SKM-1 treated with dmso at 0.1 percent for 144 hours (cell line): ENCODE data around the gene SLC22A12.

Experiments used
- DNase-seq: peaks from one replicate; lab custom pipeline; 2025; ENCODE audit not compliant: unreplicated experiment; lab: John Stamatoyannopoulos, UW

Gene SLC22A12

GRCh38 chr11:64562723-64563351 lies 28.2 kb upstream of the SLC22A12 start:
- no peak for DNase-seq

- DNase-seq = no peak
These were observed 27.1 kb upstream of the SLC22A12 start for GRCh38 chr11:64563966-64564365.

- DNase-seq = no peak
These were observed 26.6 kb upstream of the SLC22A12 start for GRCh38 chr11:64564419-64564818.

- no peak for DNase-seq
These were observed 25.8 kb upstream of the SLC22A12 start for GRCh38 chr11:64564947-64565889.

GRCh38 chr11:64566042-64566914 lies 24.7 kb upstream of the SLC22A12 start:
- no peak for DNase-seq

GRCh38 chr11:64566915-64567891 lies 23.8 kb upstream of the SLC22A12 start:
- DNase-seq = no peak

- DNase-seq = no peak
These were observed 22.9 kb upstream of the SLC22A12 start for GRCh38 chr11:64568041-64568571.

- DNase-seq = no peak
These were observed 22.4 kb upstream of the SLC22A12 start for GRCh38 chr11:64568584-64569140.

- no peak for DNase-seq
These were observed 21.6 kb upstream of the SLC22A12 start for GRCh38 chr11:64569300-64569970.

- DNase-seq = no peak
These were observed 20.7 kb upstream of the SLC22A12 start for GRCh38 chr11:64570341-64570740.

GRCh38 chr11:64571050-64571409 lies 20.0 kb upstream of the SLC22A12 start:
- DNase-seq = no peak

GRCh38 chr11:64571410-64572091 lies 19.5 kb upstream of the SLC22A12 start:
- DNase-seq = no peak

- no peak for DNase-seq
These were observed 18.9 kb upstream of the SLC22A12 start for GRCh38 chr11:64572143-64572542.

GRCh38 chr11:64577202-64577601 lies 13.8 kb upstream of the SLC22A12 start:
- no peak for DNase-seq

- no peak for DNase-seq
These were observed 10.6 kb upstream of the SLC22A12 start for GRCh38 chr11:64580412-64580811.

- DNase-seq = no peak
These were observed 9.9 kb upstream of the SLC22A12 start for GRCh38 chr11:64581057-64581523.

- DNase-seq = no peak
These were observed 8.1 kb upstream of the SLC22A12 start for GRCh38 chr11:64582885-64583284.
